Calu3 (cell line): ENCODE results near the gene APLN. TPM values are rescaled to one million over a fixed set of nuclear protein-coding genes. Genes with fewer than 3 reads are reported as not detected.

Experiments used
- BruUV-seq: library from RNA; stranded (reverse); fragments of 400-500 nt; replicated peaks from 2 replicates; lab custom pipeline; 2021; lab: Mats Ljungman, UMichigan
- CTCF ChIA-PET: fragments of 300-600 bp; sonication (Branson Sonifier 250); formaldehyde crosslinking; loops from one replicate; lab custom pipeline; 2022; ENCODE audit warnings: antibody characterized with exemption; lab: Charles Lee
- DNase-seq: peaks from one replicate; pipeline ENCODE4 v3.0.0; 2022
- H3K27ac Mint-ChIP-seq: one replicate; pipeline ENCODE4 v1.8.0; 2022; ENCODE audit warnings: mixed read lengths; ENCODE audit not compliant: unreplicated experiment
- H3K27me3 Mint-ChIP-seq: one replicate; pipeline ENCODE4 v1.8.0; 2022; ENCODE audit warnings: mixed read lengths; ENCODE audit not compliant: unreplicated experiment
- H3K36me3 Mint-ChIP-seq: one replicate; pipeline ENCODE4 v1.8.0; 2022; ENCODE audit warnings: mild to moderate bottlenecking, moderate library complexity, mixed read lengths; ENCODE audit not compliant: insufficient read depth, unreplicated experiment
- H3K4me1 Mint-ChIP-seq: one replicate; pipeline ENCODE4 v1.8.0; 2022; ENCODE audit warnings: mild to moderate bottlenecking, low read depth, mixed read lengths; ENCODE audit not compliant: unreplicated experiment
- H3K4me3 Mint-ChIP-seq: one replicate; pipeline ENCODE4 v1.8.0; 2022; ENCODE audit warnings: mild to moderate bottlenecking, low read depth, moderate library complexity, mixed read lengths; ENCODE audit not compliant: unreplicated experiment
- H3K9me3 Mint-ChIP-seq: one replicate; pipeline ENCODE4 v1.8.0; 2022; ENCODE audit warnings: low read depth, mixed read lengths; ENCODE audit not compliant: unreplicated experiment
- CTCF ChIP-seq: fragments of 200-600 bp; IDR thresholded peaks from one replicate; pipeline ENCODE4 v1.8.0; 2022; ENCODE audit warnings: antibody characterized with exemption; ENCODE audit not compliant: unreplicated experiment
- intact Hi-C: fragments of 100-400 bp; cut with micrococcal nuclease; formaldehyde crosslinking; loops from one replicate; pipeline ENCODE4 v1.10.0; 2022; ENCODE audit not compliant: unreplicated experiment
- total RNA-seq: library from RNA; stranded (reverse); gene quantifications from 2 replicates; pipeline ENCODE4 v1.2.3, GENCODE V29; 2022

The APLN gene
- total RNA-seq, 1 experiment from 2014 or later, result 0.35 TPM

- H3K36me3 Mint-ChIP-seq, result no peaks in the 10 kb centered on the region
- H3K4me1 Mint-ChIP-seq, result peaks cover 11% of the 10 kb centered on the region
- no peak overlapping the region for H3K27ac Mint-ChIP-seq
- CTCF ChIA-PET, result interaction anchor here (0.6 to 0.7 kb wide), 3 partner anchors 161 to 346 kb away, joined by 3 to 5 read pairs (median 4); no protein-coding TSS in a partner anchor
- intact Hi-C loops, result no loop called here
- no TSS peak for BruUV-seq
- no peak for TF ChIP-seq CTCF
- no peak for DNase-seq
- H3K27me3 Mint-ChIP-seq, result peaks cover 15% of the 10 kb centered on the region
- H3K4me3 Mint-ChIP-seq, result no peak overlapping the region
- H3K9me3 Mint-ChIP-seq, result no peaks in the 10 kb centered on the region
These were observed 25.1 kb upstream of the APLN start for GRCh38 chrX:129679901-129680300.

- intact Hi-C loops, result no loop called here
- Mint-ChIP-seq H3K27me3 (peaks cover 3% of the 10 kb centered on the region), H3K27ac (no peak overlapping the region), H3K4me1 (peaks cover 11% of the 10 kb centered on the region), H3K9me3 (no peaks in the 10 kb centered on the region), H3K36me3 (no peaks in the 10 kb centered on the region), H3K4me3 (peak overlapping the region; percentile 61)
- no peak for DNase-seq
- no peak for TF ChIP-seq CTCF
- BruUV-seq, result no TSS peak
- CTCF ChIA-PET, result interaction anchor here (1.1 kb wide), 1 partner anchor 17 kb away, joined by 3 read pairs; no protein-coding TSS in a partner anchor
These were observed 23.9 kb upstream of the APLN start for GRCh38 chrX:129678614-129679195.

- no peak for TF ChIP-seq CTCF
- CTCF ChIA-PET, result no interaction called here
- Mint-ChIP-seq H3K9me3 (no peaks in the 10 kb centered on the region), H3K36me3 (no peaks in the 10 kb centered on the region), H3K27me3 (no peaks in the 10 kb centered on the region), H3K4me1 (peaks cover 33% of the 10 kb centered on the region), H3K4me3 (no peak overlapping the region), H3K27ac (no peak overlapping the region)
- intact Hi-C loops, result no loop called here
- no peak for DNase-seq
- no TSS peak for BruUV-seq
These were observed 12.7 kb upstream of the APLN start for GRCh38 chrX:129667412-129667811.

- Mint-ChIP-seq H3K36me3 (no peaks in the 10 kb centered on the region), H3K4me3 (no peak overlapping the region), H3K27ac (no peak overlapping the region), H3K27me3 (no peaks in the 10 kb centered on the region), H3K4me1 (peaks cover 42% of the 10 kb centered on the region), H3K9me3 (no peaks in the 10 kb centered on the region)
- peak; percentile 39 for DNase-seq
- TF ChIP-seq CTCF, result no peak
- BruUV-seq, result no TSS peak
- intact Hi-C loops, result no loop called here
- CTCF ChIA-PET, result interaction anchor here (0.8 kb wide), 1 partner anchor 35 kb away, joined by 3 read pairs; no protein-coding TSS in a partner anchor
These were observed 11.3 kb upstream of the APLN start for GRCh38 chrX:129665916-129666644.
